Raji (cell line): ENCODE measurements around the gene EPB41L1.

Experiments used
- POLR2A ChIP-seq: IDR thresholded peaks from 2 replicates; pipeline ENCODE4 v1.6.1; 2011; ENCODE audit warnings: low read depth, low read length, control low read depth; ENCODE audit not compliant: insufficient read depth

The EPB41L1 gene

GRCh38 chr20:36214684-36215256 lies 60.2 kb downstream of the EPB41L1 start:
- TF ChIP-seq POLR2A = no peak

GRCh38 chr20:36215778-36216177 lies 61.2 kb downstream of the EPB41L1 start:
- no peak for TF ChIP-seq POLR2A

DNA sequence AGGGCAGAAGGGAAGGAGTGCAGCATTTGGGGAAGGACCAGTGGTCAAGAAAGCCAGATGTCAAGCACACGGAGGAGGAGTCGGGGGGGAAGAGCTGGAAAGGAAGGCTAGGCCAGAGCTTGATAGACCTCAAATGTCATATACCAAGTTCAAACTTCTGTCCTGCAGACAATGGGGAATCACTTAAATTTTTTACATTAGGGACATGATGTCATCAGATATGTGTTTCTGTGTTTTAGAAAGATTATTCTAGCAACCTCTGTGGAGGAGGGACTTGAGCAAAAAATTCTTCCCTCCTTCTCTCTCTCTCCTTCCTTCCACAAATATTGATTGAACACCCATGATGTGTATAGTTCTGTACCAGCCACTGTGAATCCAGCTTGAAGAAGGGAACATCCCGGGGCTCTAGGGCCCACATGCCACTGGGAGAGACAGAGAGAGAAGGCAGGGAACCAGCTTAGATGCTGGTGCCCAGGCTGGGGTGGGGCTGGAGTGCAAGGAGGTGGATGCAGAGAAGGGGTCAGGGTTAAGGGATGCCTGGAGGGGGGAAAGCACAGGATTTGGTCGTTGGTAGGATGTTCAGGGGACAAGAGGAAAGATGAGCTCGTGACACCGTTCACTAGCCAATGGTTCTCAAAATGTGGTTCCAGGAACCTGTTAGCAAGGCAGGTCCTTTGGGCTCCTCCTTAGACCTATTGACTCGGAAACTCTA lies 61.9 kb downstream of the EPB41L1 start:
- no peak for TF ChIP-seq POLR2A

GRCh38 chr20:36217226-36217625 lies 62.7 kb downstream of the EPB41L1 start:
- TF ChIP-seq POLR2A = no peak

DNA sequence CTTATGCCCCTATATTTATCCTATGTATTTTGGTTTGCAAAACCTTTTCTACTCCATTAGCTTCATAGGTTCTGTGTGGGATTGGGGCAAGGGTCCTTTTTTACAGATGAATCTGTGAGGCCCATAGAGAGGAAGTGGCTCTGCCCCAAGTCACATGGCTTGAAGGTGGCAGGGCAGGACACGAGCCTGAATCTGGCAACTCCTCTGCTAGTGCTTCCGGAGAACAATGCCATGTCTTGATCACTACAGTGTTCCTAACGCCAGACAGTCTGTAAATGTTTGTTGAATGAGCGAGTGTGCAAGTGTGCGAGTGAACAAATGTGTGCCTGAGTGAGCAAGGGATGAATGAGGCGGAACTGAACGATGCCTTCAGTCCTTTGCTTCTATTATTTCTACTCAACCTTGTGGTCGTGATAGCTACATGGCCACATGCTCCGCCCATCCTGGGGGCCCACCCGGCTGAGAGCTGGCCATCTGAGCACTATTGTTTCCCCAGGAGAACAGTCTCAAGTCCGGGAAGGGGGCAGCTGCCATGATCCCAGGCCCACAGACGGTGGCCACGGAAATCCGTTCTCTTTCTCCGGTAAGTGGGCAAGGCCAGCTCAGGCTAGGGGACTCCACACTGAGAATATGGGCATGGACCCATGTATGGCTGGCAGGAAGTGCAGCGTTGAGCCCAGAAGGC lies 64.0 kb downstream of the EPB41L1 start:
- TF ChIP-seq POLR2A = no peak

DNA sequence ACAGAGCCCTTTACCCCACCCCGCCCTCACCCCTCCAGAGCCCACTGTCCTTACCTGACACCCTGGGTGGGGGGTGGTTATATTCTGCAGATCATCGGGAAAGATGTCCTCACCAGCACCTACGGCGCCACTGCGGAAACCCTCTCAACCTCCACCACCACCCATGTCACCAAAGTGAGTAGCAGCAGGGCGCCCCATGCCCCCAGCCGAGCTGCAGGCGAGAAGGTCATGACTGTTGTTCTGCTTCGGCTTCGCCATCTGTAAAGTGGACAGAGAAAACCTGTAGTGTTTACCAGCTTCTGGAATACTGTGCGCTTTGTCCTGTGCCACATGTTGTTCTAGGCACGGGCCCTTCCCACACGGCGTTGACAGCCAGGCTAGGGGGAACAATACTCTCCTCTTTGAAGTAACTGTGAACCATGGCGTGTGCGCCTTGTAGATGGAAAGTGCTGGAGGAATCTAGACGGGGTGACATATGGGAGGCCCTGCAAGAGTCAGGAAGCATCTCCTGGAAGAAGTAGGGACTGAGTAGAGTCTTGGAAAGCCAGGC lies 65.2 kb downstream of the EPB41L1 start:
- no peak for TF ChIP-seq POLR2A

DNA sequence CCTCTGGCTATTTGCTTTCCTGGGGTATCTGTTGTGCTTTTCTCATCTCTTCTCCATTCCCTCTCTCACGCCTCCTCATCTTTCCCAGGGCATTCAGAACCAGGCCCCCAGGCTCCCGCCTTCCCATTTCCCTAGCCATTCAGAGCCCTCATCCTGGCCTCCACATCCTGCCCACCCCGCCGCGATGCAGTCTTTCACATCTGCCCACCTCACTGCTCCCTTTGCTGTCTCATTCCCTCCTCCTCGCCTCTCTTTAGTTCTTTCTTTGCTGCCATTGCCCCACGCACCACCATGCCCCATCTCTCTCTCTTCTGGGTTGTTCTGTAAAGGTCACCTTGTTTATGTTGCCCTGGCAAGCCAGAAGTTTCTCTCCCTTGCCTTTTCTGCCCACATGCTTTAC lies 71.1 kb downstream of the EPB41L1 start:
- no peak for TF ChIP-seq POLR2A

GRCh38 chr20:36228770-36229169 lies 74.2 kb downstream of the EPB41L1 start:
- TF ChIP-seq POLR2A = no peak

DNA sequence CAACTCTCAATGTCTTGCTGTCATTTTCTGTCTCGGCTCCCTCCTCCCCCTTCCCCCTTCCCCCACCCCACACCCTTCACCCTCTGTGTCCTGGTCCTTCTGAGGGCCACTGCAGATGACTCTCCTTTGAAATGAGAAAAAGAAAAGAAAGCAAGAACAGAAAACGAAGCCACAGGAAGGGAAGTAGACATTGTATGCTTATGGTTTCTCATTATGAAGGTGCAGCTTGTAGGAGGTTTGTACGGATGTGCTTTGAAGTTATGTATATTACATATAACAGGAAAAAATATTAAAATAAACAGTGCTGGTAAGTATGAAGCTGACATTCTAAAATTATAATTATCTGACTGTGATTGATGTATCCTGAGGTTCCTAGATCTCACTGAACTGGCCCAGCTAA lies 75.5 kb downstream of the EPB41L1 start:
- no peak for TF ChIP-seq POLR2A

- no peak for TF ChIP-seq POLR2A
Measured at GRCh38 chr20:36231331-36231730, 76.8 kb downstream of the EPB41L1 start.

GRCh38 chr20:36234771-36235320 lies 80.3 kb downstream of the EPB41L1 start:
- TF ChIP-seq POLR2A = no peak

- peak; percentile 94 for TF ChIP-seq POLR2A
Measured at GRCh38 chr20:36235892-36236785, 81.6 kb downstream of the EPB41L1 start, which contains the start of gene AAR2. Gene AAR2 (plus strand): TSS chr20:36236478. CDS start chr20:36239869, 3,391 bp downstream.

DNA sequence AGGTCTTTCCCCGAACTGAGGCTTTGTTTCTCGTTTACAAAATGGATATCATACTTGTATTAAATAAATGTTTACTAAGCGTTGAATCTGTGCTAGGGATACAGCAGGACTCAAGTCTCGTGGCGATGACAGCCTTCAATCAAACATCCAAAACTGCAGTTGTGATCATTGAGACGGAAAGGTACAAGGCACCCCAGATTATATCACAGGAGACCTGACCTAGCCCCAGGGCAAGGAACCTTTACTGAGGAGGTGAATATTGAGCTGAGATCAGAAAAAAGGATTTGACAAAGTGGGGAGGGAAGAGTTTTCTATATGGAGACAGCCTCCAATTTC lies 82.2 kb downstream of the EPB41L1 start:
- no peak for TF ChIP-seq POLR2A

DNA sequence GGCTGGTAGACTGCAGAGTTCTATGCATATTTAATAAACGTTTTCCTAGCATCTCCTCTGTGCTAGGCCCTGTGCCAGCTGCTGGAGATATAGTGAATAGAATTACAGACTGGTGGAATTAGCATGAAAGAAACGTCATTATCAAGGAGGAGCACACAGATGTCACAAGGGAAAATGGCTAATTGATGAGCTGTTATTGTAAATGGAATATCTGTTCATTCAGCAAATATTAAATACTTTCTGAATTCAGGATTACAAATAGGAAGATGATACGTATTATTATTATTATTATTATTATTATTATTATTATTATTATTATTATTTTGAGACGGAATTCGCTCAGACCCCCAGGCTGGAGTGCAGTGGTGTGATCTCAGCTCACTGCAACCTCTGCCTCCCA lies 82.9 kb downstream of the EPB41L1 start:
- TF ChIP-seq POLR2A = no peak

- TF ChIP-seq POLR2A = no peak
Measured at GRCh38 chr20:36238153-36238552, 83.6 kb downstream of the EPB41L1 start.
